CD14-positive monocyte (primary cell): Measurements from ENCODE around the gene CHTOP. TPM values are rescaled to one million over a fixed set of nuclear protein-coding genes. Genes with fewer than 3 reads are reported as not detected.

Experiments
- DNase-seq, 3 donors: peaks; one replicate each; pipeline ENCODE4 v3.0.0-alpha.2; 2011 to 2022
- H2AFZ ChIP-seq: 2 replicates; pipeline ENCODE4 v1.6.0; 2012; ENCODE audit warnings: mild to moderate bottlenecking, low read depth, low read length, inconsistent platforms; ENCODE audit not compliant: insufficient read depth, poor library complexity, severe bottlenecking
- H3K27ac ChIP-seq, 2 donors: 1 replicate in 1 of 2; 2 replicates in 1 of 2; pipeline ENCODE4 v1.5.1; 2012 to 2013; ENCODE audit warnings: low read length in 2 of 2, control low read depth in 1 of 2, inconsistent platforms in 1 of 2, low read depth in 1 of 2, mild to moderate bottlenecking in 1 of 2
- H3K27me3 ChIP-seq, 2 donors: one replicate each; pipeline versions ENCODE4 v1.6.0 to v1.6.1; 2011 to 2013; ENCODE audit warnings: low read length in 2 of 2; ENCODE audit not compliant: control insufficient read depth in 2 of 2, insufficient read depth in 2 of 2
- H3K36me3 ChIP-seq, 2 donors: replicated peaks in 1 of 2; 1 replicate in 1 of 2; 2 replicates in 1 of 2; pipeline versions ENCODE4 v1.5.1 to v1.6.1; 2012 to 2013; ENCODE audit warnings: low read length in 2 of 2, control low read depth in 1 of 2, inconsistent platforms in 1 of 2, mild to moderate bottlenecking in 1 of 2; ENCODE audit not compliant: insufficient read depth in 2 of 2, control insufficient read depth in 1 of 2
- H3K4me1 ChIP-seq, 2 donors: 1 replicate in 1 of 2; 2 replicates in 1 of 2; pipeline versions ENCODE4 v1.5.1 to v1.6.1; 2012 to 2013; ENCODE audit warnings: low read length in 2 of 2, control low read depth in 1 of 2, inconsistent platforms in 1 of 2, mild to moderate bottlenecking in 1 of 2, moderate library complexity in 1 of 2; ENCODE audit not compliant: insufficient read depth in 2 of 2, control insufficient read depth in 1 of 2
- H3K4me2 ChIP-seq: replicated peaks from 2 replicates; pipeline ENCODE3; 2012; ENCODE audit warnings: low read length, moderate library complexity, mild to moderate bottlenecking; ENCODE audit not compliant: poor library complexity, severe bottlenecking; ENCODE audit errors: extremely low read depth
- H3K4me3 ChIP-seq, 3 experiments: fragments of 200-600 bp in 1 of 3; sonication (generic) in 1 of 3; replicated peaks in 1 of 3; 1 replicate in 2 of 3; 2 replicates in 1 of 3; pipeline ENCODE4 v1.5.1; 2011 to 2013; ENCODE audit warnings: low read length in 3 of 3, mild to moderate bottlenecking in 3 of 3, control low read depth in 2 of 3, low read depth in 2 of 3, inconsistent platforms in 1 of 3, moderate library complexity in 1 of 3
- H3K79me2 ChIP-seq: 2 replicates; pipeline ENCODE4 v1.6.0; 2012; ENCODE audit warnings: mild to moderate bottlenecking, control low read depth, inconsistent platforms, low read length, moderate library complexity; ENCODE audit not compliant: insufficient read depth
- H3K9ac ChIP-seq: 2 replicates; pipeline ENCODE4 v1.6.0; 2017; ENCODE audit warnings: low read length, mild to moderate bottlenecking; ENCODE audit not compliant: insufficient read depth, poor library complexity, severe bottlenecking
- H3K9me3 ChIP-seq, 2 donors: replicated peaks in 1 of 2; 1 replicate in 1 of 2; 2 replicates in 1 of 2; pipeline versions ENCODE4 v1.5.1 to v1.6.1; 2012 to 2013; ENCODE audit warnings: low read length in 2 of 2, control low read depth in 1 of 2; ENCODE audit not compliant: control insufficient read depth in 1 of 2, insufficient read depth in 1 of 2
- H4K20me1 ChIP-seq: 2 replicates; pipeline ENCODE4 v1.6.0; 2012; ENCODE audit warnings: mild to moderate bottlenecking, low read length, control low read depth, moderate library complexity; ENCODE audit not compliant: insufficient read depth
- H3K27ac Mint-ChIP-seq, 7 donors: one replicate each; pipeline ENCODE4 v1.8.0; 2020; ENCODE audit warnings: mild to moderate bottlenecking in 7 of 7, mixed read lengths in 7 of 7, moderate library complexity in 6 of 7, inconsistent platforms in 2 of 7
- H3K27me3 Mint-ChIP-seq, 3 donors: one replicate each; pipeline ENCODE4 v1.8.0; 2021 to 2022; ENCODE audit warnings: low read depth in 3 of 3, mild to moderate bottlenecking in 3 of 3, mixed read lengths in 3 of 3, moderate library complexity in 3 of 3, inconsistent platforms in 1 of 3
- H3K36me3 Mint-ChIP-seq, 2 donors: one replicate each; pipeline ENCODE4 v1.8.0; 2020; ENCODE audit warnings: mixed read lengths in 2 of 2, inconsistent platforms in 1 of 2, mild to moderate bottlenecking in 1 of 2
- H3K4me1 Mint-ChIP-seq: one replicate; pipeline ENCODE4 v1.8.0; 2020; ENCODE audit warnings: mild to moderate bottlenecking, mixed read lengths
- H3K4me3 Mint-ChIP-seq, 2 donors: one replicate each; pipeline ENCODE4 v1.8.0; 2020; ENCODE audit warnings: mild to moderate bottlenecking in 2 of 2, mixed read lengths in 2 of 2, moderate library complexity in 1 of 2
- H3K9me3 Mint-ChIP-seq, 7 donors: one replicate each; pipeline ENCODE4 v1.8.0; 2020 to 2022; ENCODE audit warnings: mixed read lengths in 7 of 7, mild to moderate bottlenecking in 6 of 7, moderate library complexity in 6 of 7, inconsistent platforms in 2 of 7
- CTCF ChIP-seq: fragments of 200-600 bp; IDR thresholded peaks from one replicate; pipeline ENCODE4 v1.8.0; 2022; ENCODE audit warnings: antibody characterized with exemption, mild to moderate bottlenecking
- WGBS: methylation state at CpG from one replicate; pipeline ENCODE4 v1.1.5; 2013; ENCODE audit warnings: missing lambda C conversion rate; ENCODE audit not compliant: insufficient coverage; 5-methylcytosine and 5-hydroxymethylcytosine counted together
- intact Hi-C, 2 donors: fragments of 100-400 bp; cut with micrococcal nuclease; formaldehyde crosslinking; loops; one replicate each; pipeline versions ENCODE4 v1.15.0 to v1.15.1; 2023
- polyA plus RNA-seq, 3 donors: library from polyadenylated mRNA; depleted of rRNA in 1 of 3; unstranded in 2 of 3; stranded (reverse) in 1 of 3; fragments of 300-500 nt in 2 of 3; fragments of >200 nt in 1 of 3; fragmentation: Illumina TruSeq in 2 of 3; gene quantifications; 1 replicate in 2 of 3; 2 replicates in 1 of 3; pipeline ENCODE4 v1.2.3, GENCODE V29; 2012 to 2021

CHTOP gene
- polyA plus RNA-seq, 3 donors, result 28.1 to 56.2 (median 38.2) TPM

GRCh38 chr1:153669606-153670005 is 35.7 kb downstream of the CHTOP start:
- peak overlapping the region; percentile 92 for H3K4me2 ChIP-seq
- Mint-ChIP-seq H3K36me3 (peaks cover 42 to 49% of the 10 kb centered on the region in 2 donors), H3K27ac (peak overlapping the region in 4 of 7 donors; percentile 16 to 81 (median 60)), H3K9me3 (no peaks in the 10 kb centered on the region), H3K27me3 (no peaks in the 10 kb centered on the region), H3K4me3 (peak overlapping the region in 1 of 2 donors; percentile 26), H3K4me1 (peaks cover 17% of the 10 kb centered on the region)
- H3K4me1 ChIP-seq, result peaks cover 9 to 18% of the 10 kb centered on the region in 2 donors
- peaks cover 39% of the 10 kb centered on the region for H3K79me2 ChIP-seq
- H2AFZ ChIP-seq, result no peak overlapping the region
- peaks cover 35 to 51% of the 10 kb centered on the region in 2 donors for H3K36me3 ChIP-seq
- WGBS, result 97% methylated on average over 3 of the region's 6 CpGs
- peak overlapping the region in 1 of 2 donors; percentile 88 for H3K27ac ChIP-seq
- H3K9me3 ChIP-seq, result no peaks in the 10 kb centered on the region
- H3K27me3 ChIP-seq, result no peaks in the 10 kb centered on the region
- no peak for TF ChIP-seq CTCF
- intact Hi-C loops, result loop anchor here in 1 of 2 donors (1.0 to 5.0 kb wide), 3 partner anchors 10 to 57 kb away; partner anchors contain the start of gene CHTOP
- H3K9ac ChIP-seq, result no peak overlapping the region
- H4K20me1 ChIP-seq, result no peaks in the 10 kb centered on the region
- H3K4me3 ChIP-seq, result peak overlapping the region in 1 of 3 experiments; percentile 90
- no peak for DNase-seq

GRCh38 chr1:153670257-153670858 is 36.5 kb downstream of the CHTOP start:
- no peak overlapping the region for H3K27ac Mint-ChIP-seq
- peaks cover 34 to 42% of the 10 kb centered on the region in 2 donors for H3K36me3 Mint-ChIP-seq
- intact Hi-C loops, result loop anchor here in 1 of 2 donors (1.0 to 5.0 kb wide), 3 partner anchors 11 to 56 kb away; partner anchors contain the start of gene CHTOP
- H3K27me3 ChIP-seq, result no peaks in the 10 kb centered on the region
- 3% methylated on average over 13 of the region's 22 CpGs for WGBS
- H3K36me3 ChIP-seq, result peaks cover 28 to 43% of the 10 kb centered on the region in 2 donors
- H3K4me1 Mint-ChIP-seq, result peaks cover 17% of the 10 kb centered on the region
- H2AFZ ChIP-seq, result peak overlapping the region; percentile 69
- no peak overlapping the region for H3K4me3 Mint-ChIP-seq
- no peaks in the 10 kb centered on the region for H3K9me3 ChIP-seq
- no peak for DNase-seq
- peak overlapping the region; percentile 72 to 93 (median 90) for H3K4me3 ChIP-seq
- no peaks in the 10 kb centered on the region for H3K9me3 Mint-ChIP-seq
- no peak for TF ChIP-seq CTCF
- H3K4me2 ChIP-seq, result peak overlapping the region; percentile 92
- H3K27me3 Mint-ChIP-seq, result no peaks in the 10 kb centered on the region
- H3K27ac ChIP-seq, result peak overlapping the region; percentile 81 to 88
- H4K20me1 ChIP-seq, result no peaks in the 10 kb centered on the region
- peak overlapping the region; percentile 85 for H3K9ac ChIP-seq
- peaks cover 39% of the 10 kb centered on the region for H3K79me2 ChIP-seq
- H3K4me1 ChIP-seq, result peaks cover 9 to 18% of the 10 kb centered on the region in 2 donors
